ENCODE data around the gene PRR5L.

PRR5L gene

DNA sequence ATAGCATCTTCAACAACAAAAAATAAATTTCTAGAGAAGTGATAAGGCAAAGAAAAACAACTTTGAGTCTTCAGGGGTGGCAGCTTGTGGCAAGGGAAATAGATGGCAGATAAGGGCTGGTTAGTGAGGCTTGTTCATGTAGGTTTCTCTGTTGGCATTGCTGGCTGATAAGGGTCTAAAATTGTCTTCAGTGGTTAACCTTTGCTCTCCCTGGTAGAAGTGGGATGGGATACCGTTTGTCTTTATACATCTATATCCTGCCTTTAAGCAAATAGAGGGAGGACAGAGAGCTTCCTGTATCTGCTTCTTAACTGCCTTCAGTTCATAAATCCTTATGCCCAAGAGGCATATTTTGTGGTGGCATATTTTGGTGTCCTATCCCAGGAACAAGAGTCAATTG is 156.9 kb downstream of the PRR5L start:
- peaks cover 11% of the 10 kb centered on the region for H3K36me3 ChIP-seq (replicated peaks)
- in situ Hi-C loops (cut with HindIII; ENCODE audit: low pct_ligation_motif_present, low sequenced_read_pairs): no loop called here
- H3K27ac ChIP-seq: no peak overlapping the region
- TF ChIP-seq CTCF (IDR thresholded peaks at IDR 0.05; ENCODE audit: low read depth, low read length, missing control alignments): no peak
- no peak for DNase-seq
- no peaks in the 10 kb centered on the region for H3K27me3 ChIP-seq (replicated peaks)
- H3K4me3 ChIP-seq (ENCODE audit: low read depth, low read length): no peak overlapping the region

DNA sequence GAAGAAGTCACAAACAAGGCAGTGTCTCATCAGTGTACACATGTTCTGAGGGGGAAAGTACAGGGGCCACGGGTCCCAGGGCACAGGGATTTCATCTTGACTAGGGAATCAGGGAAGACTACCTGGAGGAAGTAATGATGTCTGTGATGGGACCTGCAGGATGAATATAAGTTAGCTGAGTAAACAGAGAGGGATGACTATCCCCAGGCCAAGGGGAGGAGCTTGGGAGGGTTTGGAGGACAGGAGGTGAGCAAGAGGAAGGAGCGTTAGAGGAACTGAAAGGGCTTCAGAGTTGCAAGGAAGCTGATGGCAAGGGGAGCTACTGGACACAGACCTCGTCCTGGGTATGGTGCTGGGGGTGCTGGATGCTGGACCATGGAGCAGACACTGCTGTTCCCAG is 157.6 kb downstream of the PRR5L start:
- in situ Hi-C loops (cut with HindIII; ENCODE audit: low pct_ligation_motif_present, low sequenced_read_pairs): no loop called here
- H3K36me3 ChIP-seq (replicated peaks): peaks cover 6% of the 10 kb centered on the region
- TF ChIP-seq CTCF (IDR thresholded peaks at IDR 0.05; ENCODE audit: low read depth, low read length, missing control alignments): no peak
- no peaks in the 10 kb centered on the region for H3K27me3 ChIP-seq (replicated peaks)
- H3K27ac ChIP-seq: peak overlapping the region; percentile 8
- H3K4me3 ChIP-seq (ENCODE audit: low read depth, low read length): no peak overlapping the region
- no peak for DNase-seq

DNA sequence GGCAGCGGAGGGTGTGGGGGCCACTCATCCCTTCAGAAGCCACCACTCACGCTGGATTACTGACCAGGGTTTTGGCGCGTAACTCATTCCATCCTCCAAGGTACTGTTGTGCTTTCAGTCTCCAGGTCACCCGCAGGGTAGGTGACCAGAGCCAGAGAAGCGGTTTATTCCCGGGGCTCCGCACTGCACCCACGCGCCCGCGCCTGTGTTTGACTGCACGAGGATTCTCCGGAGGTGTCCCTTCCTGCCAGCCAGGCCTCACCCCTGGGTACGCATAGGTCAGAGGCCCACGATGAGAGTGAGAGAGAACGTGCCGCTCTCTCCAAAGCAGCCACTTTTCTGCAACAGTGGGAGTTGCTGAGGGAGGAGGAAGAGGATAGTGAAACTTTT is 158.5 kb downstream of the PRR5L start:
- TF ChIP-seq CTCF (IDR thresholded peaks at IDR 0.05; ENCODE audit: low read depth, low read length, missing control alignments): no peak
- DNase-seq: no peak
- Histone ChIP-seq H3K36me3 (replicated peaks) (peaks cover 6% of the 10 kb centered on the region), H3K27me3 (replicated peaks) (no peaks in the 10 kb centered on the region), H3K27ac (peak overlapping the region; percentile 96), H3K4me3 (ENCODE audit: low read depth, low read length) (no peak overlapping the region)
- in situ Hi-C loops (cut with HindIII; ENCODE audit: low pct_ligation_motif_present, low sequenced_read_pairs): no loop called here

- in situ Hi-C loops (cut with HindIII; ENCODE audit: low pct_ligation_motif_present, low sequenced_read_pairs): no loop called here
- Histone ChIP-seq H3K4me3 (ENCODE audit: low read depth, low read length) (no peak overlapping the region), H3K36me3 (replicated peaks) (peaks cover 6% of the 10 kb centered on the region), H3K27me3 (replicated peaks) (no peaks in the 10 kb centered on the region), H3K27ac (peak overlapping the region; percentile 96)
- DNase-seq: peak; percentile 18
- TF ChIP-seq CTCF (IDR thresholded peaks at IDR 0.05; ENCODE audit: low read depth, low read length, missing control alignments): no peak
Observed at GRCh38 chr11:36454941-36455631, 159.0 kb downstream of the PRR5L start.

- DNase-seq: peak; percentile 98
- in situ Hi-C loops (cut with HindIII; ENCODE audit: low pct_ligation_motif_present, low sequenced_read_pairs): no loop called here
- no peak for TF ChIP-seq CTCF (IDR thresholded peaks at IDR 0.05; ENCODE audit: low read depth, low read length, missing control alignments)
- Histone ChIP-seq H3K27ac (peak overlapping the region; percentile 96), H3K4me3 (ENCODE audit: low read depth, low read length) (no peak overlapping the region), H3K36me3 (replicated peaks) (peaks cover 6% of the 10 kb centered on the region), H3K27me3 (replicated peaks) (no peaks in the 10 kb centered on the region)
Observed at GRCh38 chr11:36455658-36456111, 159.6 kb downstream of the PRR5L start.

GRCh38 chr11:36456156-36456555 is 160.1 kb downstream of the PRR5L start:
- Histone ChIP-seq H3K4me3 (ENCODE audit: low read depth, low read length) (no peak overlapping the region), H3K27me3 (replicated peaks) (no peaks in the 10 kb centered on the region)

More at GRCh38 chr11:36456156-36456555, 160.1 kb downstream of the PRR5L start:
- in situ Hi-C loops (cut with HindIII; ENCODE audit: low pct_ligation_motif_present, low sequenced_read_pairs): no loop called here
- TF ChIP-seq CTCF (IDR thresholded peaks at IDR 0.05; ENCODE audit: low read depth, low read length, missing control alignments): no peak
- no peak for DNase-seq
- peak overlapping the region; percentile 96 for H3K27ac ChIP-seq
- peaks cover 6% of the 10 kb centered on the region for H3K36me3 ChIP-seq (replicated peaks)

All from brain microvascular endothelial cell (primary cell).